Adrenal gland (tissue), 12 donors: Measurements from ENCODE around the gene LGI2. TPM values are rescaled to one million over a fixed set of nuclear protein-coding genes. Genes with fewer than 3 reads are reported as not detected.
"Not testable (repeated sequence)": the region's sequence is repeated elsewhere in the genome, so short reads cannot be mapped to it uniquely, and the experiment has no call there.

Source experiments
- DNase-seq, 7 donors: peaks; one replicate each; pipeline ENCODE4 v3.0.0-alpha.2; 2019 to 2020
- H3K27ac ChIP-seq, 5 donors: fragments of 200-600 bp; sonication (generic) in 4 of 5; 1 replicate in 3 of 5; 2 replicates in 2 of 5; pipeline versions ENCODE4 v1.5.1 to v1.8.0; 2016 to 2020; ENCODE audit warnings: mild to moderate bottlenecking in 1 of 5
- H3K27me3 ChIP-seq: fragments of 200-600 bp; 2 replicates; pipeline ENCODE4 v1.8.0; 2021
- H3K36me3 ChIP-seq, 2 donors: fragments of 200-600 bp; replicated peaks in 1 of 2; 1 replicate in 1 of 2; 2 replicates in 1 of 2; pipeline versions ENCODE4 v1.5.1 to v1.8.0; 2018 to 2022
- H3K4me1 ChIP-seq, 2 donors: fragments of 200-600 bp; replicated peaks in 1 of 2; 1 replicate in 1 of 2; 2 replicates in 1 of 2; pipeline versions ENCODE4 v1.5.1 to v1.8.0; 2018 to 2021
- H3K4me3 ChIP-seq, 4 donors: fragments of 200-600 bp; sonication (generic) in 3 of 4; one replicate each; pipeline ENCODE4 v1.5.1; 2016 to 2018
- H3K9me3 ChIP-seq, 3 donors: fragments of 200-600 bp; sonication (generic) in 1 of 3; replicated peaks in 1 of 3; 1 replicate in 2 of 3; 2 replicates in 1 of 3; pipeline versions ENCODE4 v1.5.1 to v1.8.0; 2016 to 2021
- POLR2A ChIP-seq, 2 donors: fragments of 450-650 bp; IDR thresholded peaks; one replicate each; pipeline ENCODE4 v1.6.1; 2017; ENCODE audit warnings: antibody characterized with exemption in 2 of 2, mild to moderate bottlenecking in 2 of 2, moderate library complexity in 1 of 2
- WGBS, 4 donors: extraction: QIAGEN DNeasy Blood & Tissue Kit in 2 of 4; methylation state at CpG; one replicate each; pipeline versions ENCODE4 v1.1.5 to v1.1.7; 2013 to 2017; 5-methylcytosine and 5-hydroxymethylcytosine counted together
- intact Hi-C, 2 donors: fragments of 100-400 bp; cut with DNase I; formaldehyde crosslinking; loops; one replicate each; pipeline versions ENCODE4 v1.14.1 to v1.15.0; 2022 to 2023
- polyA plus RNA-seq, 3 donors: library from polyadenylated mRNA; stranded (reverse); fragments of 200-250 nt in 2 of 3; fragments of 350-450 nt in 1 of 3; fragmentation: Illumina TruSeq in 1 of 3; extraction: RNeasy Lipid Tissue Mini Kit (QIAGEN cat#74804) in 1 of 3; gene quantifications; one replicate each; pipeline ENCODE4 v1.2.3, GENCODE V29; 2013 to 2014
- total RNA-seq, 9 donors: library from RNA; depleted of rRNA in 4 of 9; stranded (reverse); fragments of >200 nt in 4 of 9; fragments of 120-200 nt in 1 of 9; fragmentation: NEBNext Ultra II Directional in 1 of 9; extraction: Animal tissue kit (Norgen Biotek cat#: 25700) in 1 of 9; gene quantifications; one replicate each; pipeline versions ENCODE4 v1.1.0 to v1.2.4, GENCODE V29; 2013 to 2023
- TF ChIP-seq, protein P1 (sequence below), 6 experiments: fragments of 450-650 bp in 4 of 6; fragments of 200-600 bp in 2 of 6; sonication (generic) in 1 of 6; IDR thresholded peaks; 1 replicate in 5 of 6; 2 replicates in 1 of 6; pipeline versions ENCODE4 v1.5.1 to v1.8.0; 2016 to 2021; ENCODE audit warnings: antibody characterized with exemption in 6 of 6, mild to moderate bottlenecking in 2 of 6, moderate library complexity in 1 of 6
- donor health status: healthy with polysubstance abuse.
- donor health status: Bipolar disorder and iron deficiency.
- donor health status: DM: yes; HTN: yes; CAD: no.
- donor health status: DM: no; HTN: no; CAD: no.
- donor health status: DM: no; HTN: no; CAD: no.
- donor health status: DM: yes; HTN: yes; CAD: no.

The LGI2 gene
- total and polyA plus RNA-seq, 12 donors = 0.06 to 4.9 (median 2.1) TPM

- WGBS, 4 donors = 57 to 62% (median 59%) methylated on average over 5 of the region's 5 CpGs
- no peak for DNase-seq
- Histone ChIP-seq H3K4me1 (no peaks in the 10 kb centered on the region), H3K27ac (no peak overlapping the region), H3K9me3 (no peaks in the 10 kb centered on the region), H3K4me3 (no peak overlapping the region), H3K36me3 (no peaks in the 10 kb centered on the region), H3K27me3 (peaks cover 3% of the 10 kb centered on the region)
- TF ChIP-seq, protein P1, sequence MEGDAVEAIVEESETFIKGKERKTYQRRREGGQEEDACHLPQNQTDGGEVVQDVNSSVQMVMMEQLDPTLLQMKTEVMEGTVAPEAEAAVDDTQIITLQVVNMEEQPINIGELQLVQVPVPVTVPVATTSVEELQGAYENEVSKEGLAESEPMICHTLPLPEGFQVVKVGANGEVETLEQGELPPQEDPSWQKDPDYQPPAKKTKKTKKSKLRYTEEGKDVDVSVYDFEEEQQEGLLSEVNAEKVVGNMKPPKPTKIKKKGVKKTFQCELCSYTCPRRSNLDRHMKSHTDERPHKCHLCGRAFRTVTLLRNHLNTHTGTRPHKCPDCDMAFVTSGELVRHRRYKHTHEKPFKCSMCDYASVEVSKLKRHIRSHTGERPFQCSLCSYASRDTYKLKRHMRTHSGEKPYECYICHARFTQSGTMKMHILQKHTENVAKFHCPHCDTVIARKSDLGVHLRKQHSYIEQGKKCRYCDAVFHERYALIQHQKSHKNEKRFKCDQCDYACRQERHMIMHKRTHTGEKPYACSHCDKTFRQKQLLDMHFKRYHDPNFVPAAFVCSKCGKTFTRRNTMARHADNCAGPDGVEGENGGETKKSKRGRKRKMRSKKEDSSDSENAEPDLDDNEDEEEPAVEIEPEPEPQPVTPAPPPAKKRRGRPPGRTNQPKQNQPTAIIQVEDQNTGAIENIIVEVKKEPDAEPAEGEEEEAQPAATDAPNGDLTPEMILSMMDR (IDR thresholded peaks at IDR 0.05) = no peak
- no peak for TF ChIP-seq POLR2A (IDR thresholded peaks at IDR 0.05)
- intact Hi-C loops = no loop called here
Measured at GRCh38 chr4:25020236-25020635, 10.5 kb downstream of the LGI2 start.

DNA sequence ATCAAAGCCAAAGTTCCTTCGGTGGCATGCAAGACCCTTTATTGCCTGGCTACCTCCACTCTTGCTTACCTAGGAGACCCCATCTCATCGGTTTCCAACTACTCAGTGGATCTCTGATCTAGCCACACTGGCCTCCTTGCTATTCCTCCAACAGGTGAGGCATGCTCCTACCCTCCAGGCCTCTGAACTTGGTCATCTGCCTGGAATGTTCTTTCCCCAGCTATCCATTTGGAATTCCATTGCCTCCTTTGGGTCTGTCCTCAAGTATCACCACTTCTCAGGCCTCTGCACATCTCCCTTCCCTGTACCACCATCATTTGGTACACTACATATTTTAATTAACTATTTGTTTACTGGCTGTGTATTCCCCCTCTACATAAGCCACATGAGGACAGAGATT is 11.2 kb downstream of the LGI2 start:
- Histone ChIP-seq H3K36me3 (no peaks in the 10 kb centered on the region), H3K4me3 (no peak overlapping the region), H3K27ac (no peak overlapping the region), H3K9me3 (no peaks in the 10 kb centered on the region), H3K27me3 (peaks cover 3% of the 10 kb centered on the region), H3K4me1 (no peaks in the 10 kb centered on the region)
- no peak for DNase-seq
- TF ChIP-seq, protein P1 (IDR thresholded peaks at IDR 0.05) = no peak
- no peak for TF ChIP-seq POLR2A (IDR thresholded peaks at IDR 0.05)
- intact Hi-C loops = no loop called here
- 80 to 89% (median 83%) methylated on average over 2 of the region's 2 CpGs for WGBS, 4 donors

DNA sequence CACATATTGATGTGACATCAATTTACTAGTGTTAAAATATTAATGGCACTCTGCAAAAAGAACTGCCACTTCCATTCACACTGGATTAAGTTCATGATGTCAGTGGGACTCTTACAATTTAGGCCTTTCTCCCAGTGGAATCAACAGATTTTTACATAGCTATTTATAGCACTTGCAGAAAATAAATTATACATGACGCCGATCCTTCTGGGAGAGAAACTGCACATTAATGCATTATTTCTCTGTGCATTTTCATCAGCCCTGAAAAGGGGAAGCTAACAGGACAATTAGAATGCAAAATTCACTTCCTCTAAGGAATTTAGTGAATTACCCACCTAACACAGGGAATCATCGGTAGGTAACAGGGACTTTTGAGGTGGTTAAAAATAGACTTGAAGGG is 15.7 kb downstream of the LGI2 start:
- Histone ChIP-seq H3K9me3 (no peaks in the 10 kb centered on the region), H3K4me3 (no peak overlapping the region), H3K27me3 (no peaks in the 10 kb centered on the region), H3K36me3 (no peaks in the 10 kb centered on the region), H3K4me1 (no peaks in the 10 kb centered on the region), H3K27ac (peak overlapping the region in 1 of 5 donors; percentile 34)
- DNase-seq = no peak
- intact Hi-C loops = no loop called here
- no peak for TF ChIP-seq POLR2A (IDR thresholded peaks at IDR 0.05)
- TF ChIP-seq, protein P1 (IDR thresholded peaks at IDR 0.05) = no peak
- 38 to 56% (median 51%) methylated on average over 3 of the region's 3 CpGs for WGBS, 4 donors

DNA sequence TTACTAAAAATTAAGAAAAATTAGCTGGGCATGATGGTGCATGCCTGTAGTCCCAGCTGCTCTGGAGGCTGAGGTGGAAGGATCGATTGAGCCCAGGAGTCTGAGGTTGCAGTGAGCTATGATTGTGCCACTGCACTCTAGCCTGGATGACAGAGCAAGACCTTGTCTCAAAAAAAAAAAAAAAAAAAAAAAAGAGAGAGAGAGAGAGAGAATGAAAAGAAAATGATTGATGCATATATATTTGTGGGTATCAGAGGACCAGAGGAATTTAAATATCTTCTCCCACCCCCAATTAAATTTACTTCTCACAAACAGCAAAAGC is 16.1 kb downstream of the LGI2 start:
- H3K9me3 ChIP-seq, H3K36me3 ChIP-seq, H3K4me3 ChIP-seq, H3K4me1 ChIP-seq, DNase-seq, H3K27me3 ChIP-seq, intact Hi-C loops: not testable (repeated sequence)
- 84 to 100% (median 86%) methylated on average over 1 of the region's 1 CpG for WGBS, 4 donors
- H3K27ac ChIP-seq = peak overlapping the region in 2 of 5 donors; percentile 7 to 34

DNA sequence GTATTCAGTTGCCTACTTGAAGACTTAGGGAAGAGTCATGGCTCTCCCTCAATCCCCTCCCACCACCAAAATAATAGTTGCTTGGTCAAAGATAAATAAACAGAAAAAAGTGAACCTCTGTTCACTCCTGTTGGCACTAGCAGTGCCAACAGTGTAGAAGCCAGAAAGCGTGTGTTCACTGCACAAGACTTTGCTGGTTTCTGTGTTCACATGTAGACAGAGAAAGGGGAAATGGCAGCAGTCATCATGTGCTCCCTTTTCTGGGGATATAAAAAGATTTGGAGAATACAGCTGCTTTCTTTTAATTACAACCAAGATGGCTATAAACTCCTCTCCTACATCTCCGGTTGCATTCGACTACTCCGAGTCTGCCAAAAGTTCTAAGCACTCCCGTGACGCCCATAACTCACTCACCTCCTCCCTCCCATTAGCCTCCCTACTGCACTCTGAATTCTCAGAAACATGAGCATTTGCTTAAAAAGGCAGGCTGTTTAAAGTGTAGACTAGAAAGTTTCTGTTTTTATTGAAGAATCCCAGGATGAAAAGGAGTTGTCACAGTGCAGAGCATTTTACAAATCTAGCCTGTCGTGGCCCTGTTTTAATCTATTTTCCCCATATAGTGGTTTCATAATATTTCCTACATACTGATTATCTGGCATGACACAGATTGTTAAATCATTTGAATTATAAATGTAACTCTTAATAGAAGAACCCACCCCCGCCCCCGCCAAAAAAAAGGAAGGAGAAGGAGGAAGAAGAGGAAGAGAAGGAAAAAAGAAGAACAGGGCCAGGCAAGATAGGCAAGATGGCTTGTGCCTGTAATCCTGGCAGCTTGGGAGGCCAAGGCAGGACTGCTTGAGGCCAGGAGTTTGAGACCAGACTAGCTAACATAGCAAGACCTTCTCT is 16.7 kb downstream of the LGI2 start:
- intact Hi-C loops = no loop called here
- DNase-seq = peak in 1 of 7 donors; percentile 19
- peak overlapping the region in 3 of 5 donors; percentile 7 to 65 (median 32) for H3K27ac ChIP-seq
- H3K4me1 ChIP-seq = no peaks in the 10 kb centered on the region
- no peaks in the 10 kb centered on the region for H3K9me3 ChIP-seq
- TF ChIP-seq, protein P1 (IDR thresholded peaks at IDR 0.05) = no peak
- TF ChIP-seq POLR2A (IDR thresholded peaks at IDR 0.05) = no peak
- no peaks in the 10 kb centered on the region for H3K27me3 ChIP-seq
- WGBS, 4 donors = 51 to 63% (median 55%) methylated on average over 9 of the region's 9 CpGs
- no peaks in the 10 kb centered on the region for H3K36me3 ChIP-seq
- H3K4me3 ChIP-seq = no peak overlapping the region
